Cerebellar nuclear complex (tissue), 1 donor: ENCODE measurements around the gene PASD1.
"Not testable (repeated sequence)": the region's sequence is repeated elsewhere in the genome, so short reads cannot be mapped to it uniquely, and the experiment has no call there.

ENCODE experiments used
- DNase-seq, 2 experiments: peaks; one replicate each; lab custom pipeline; 2025; lab: John Stamatoyannopoulos, UW

The PASD1 gene

DNA sequence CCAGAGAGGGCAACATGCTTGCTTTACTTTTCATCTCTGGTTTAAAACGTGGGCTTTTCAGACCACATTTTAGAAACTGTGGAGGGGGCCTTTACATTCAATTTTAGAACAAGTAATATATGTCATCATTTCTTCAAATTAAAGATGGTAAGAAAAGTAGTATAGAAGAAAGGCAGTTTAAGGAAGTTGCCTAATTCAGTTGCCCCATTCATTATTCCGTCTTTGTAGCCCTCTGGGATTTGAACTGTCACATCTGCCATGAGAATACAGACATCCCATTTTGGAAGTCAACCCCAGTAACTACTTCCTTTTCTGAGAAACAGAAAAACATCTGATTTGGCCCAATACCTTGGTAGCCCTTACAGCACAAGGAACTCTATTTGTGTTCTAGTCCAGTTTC is 61.2 kb downstream of the PASD1 start:
- DNase-seq: no peak

- no peak for DNase-seq
These were observed 68.3 kb downstream of the PASD1 start for GRCh38 chrX:151631822-151632221.

DNA sequence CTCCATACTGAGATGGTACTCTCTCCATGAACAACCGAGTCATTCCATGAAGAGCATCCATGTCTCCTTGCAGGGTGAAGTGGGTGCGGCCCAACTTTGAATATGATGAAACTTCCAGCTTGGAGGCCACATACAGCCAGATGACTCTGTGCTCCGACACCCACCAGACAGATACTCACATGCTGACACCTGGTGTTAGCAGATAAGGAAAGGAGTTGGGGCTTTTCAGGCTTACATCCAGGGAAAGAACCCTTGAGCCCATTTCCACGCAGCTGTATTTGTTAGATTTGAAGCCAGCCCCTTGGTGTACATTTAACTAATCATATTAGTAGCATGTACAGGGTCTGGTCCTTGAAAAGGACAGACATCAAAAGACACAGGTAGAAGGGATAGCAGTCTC is 69.7 kb downstream of the PASD1 start:
- DNase-seq: no peak

GRCh38 chrX:151634937-151635336 is 71.5 kb downstream of the PASD1 start:
- DNase-seq: no peak

- DNase-seq: no peak
These were observed 78.1 kb downstream of the PASD1 start for GRCh38 chrX:151641564-151641963.

GRCh38 chrX:151675121-151675746 is 111.8 kb downstream of the PASD1 start:
- DNase-seq: no peak

- no peak for DNase-seq
These were observed 112.7 kb downstream of the PASD1 start for GRCh38 chrX:151676196-151676595.

DNA sequence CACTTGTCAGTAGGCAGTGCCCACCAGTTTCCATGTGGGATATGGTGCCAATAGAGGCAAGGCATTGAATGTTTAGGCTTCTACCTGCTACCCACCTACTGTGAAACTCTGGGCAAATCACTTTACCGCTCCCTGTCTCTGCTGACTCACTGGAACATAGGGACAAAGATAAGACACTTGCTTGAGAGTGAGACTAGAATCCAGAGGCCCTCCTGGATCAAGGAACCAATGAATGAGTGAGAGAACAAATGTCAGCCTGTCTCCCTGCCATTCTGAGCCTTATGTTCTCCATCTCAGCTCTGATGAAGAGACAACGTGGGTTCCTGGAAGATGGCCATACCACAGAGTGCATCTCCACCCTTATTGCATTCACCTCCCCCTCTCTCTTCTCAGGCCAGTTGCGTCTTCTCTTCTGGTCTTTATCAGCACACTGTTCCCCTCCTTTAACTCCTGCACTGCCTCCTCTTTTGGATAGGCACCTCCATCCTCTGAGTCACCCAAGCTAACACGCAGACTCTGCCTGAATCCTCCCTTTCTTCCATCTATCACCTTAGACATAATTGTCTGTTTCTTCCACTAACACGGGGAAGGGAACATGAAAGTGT is 116.4 kb downstream of the PASD1 start:
- no peak for DNase-seq

- no peak for DNase-seq
These were observed 117.3 kb downstream of the PASD1 start for GRCh38 chrX:151680805-151681204.

GRCh38 chrX:151687635-151688034 is 124.2 kb downstream of the PASD1 start:
- no peak for DNase-seq

DNA sequence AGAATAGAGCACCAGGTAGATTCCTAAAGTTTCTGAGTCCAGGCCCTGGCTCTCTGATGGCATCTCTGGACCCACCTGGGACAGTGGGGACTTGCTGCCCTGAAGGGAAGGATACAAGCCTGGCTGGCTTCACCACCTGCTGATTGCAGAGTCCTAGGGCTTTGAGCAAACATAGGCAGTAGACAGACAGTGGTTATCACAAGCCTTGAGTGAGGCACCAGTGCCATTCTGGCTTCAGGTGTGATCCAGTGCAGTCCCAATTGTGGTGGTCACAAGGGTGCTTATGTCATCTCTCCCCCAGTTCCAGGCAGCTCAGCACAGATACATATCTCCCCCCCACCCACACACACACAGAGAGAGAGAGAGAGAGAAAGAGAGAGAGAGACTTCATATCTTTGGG is 125.2 kb downstream of the PASD1 start:
- DNase-seq: no peak

DNA sequence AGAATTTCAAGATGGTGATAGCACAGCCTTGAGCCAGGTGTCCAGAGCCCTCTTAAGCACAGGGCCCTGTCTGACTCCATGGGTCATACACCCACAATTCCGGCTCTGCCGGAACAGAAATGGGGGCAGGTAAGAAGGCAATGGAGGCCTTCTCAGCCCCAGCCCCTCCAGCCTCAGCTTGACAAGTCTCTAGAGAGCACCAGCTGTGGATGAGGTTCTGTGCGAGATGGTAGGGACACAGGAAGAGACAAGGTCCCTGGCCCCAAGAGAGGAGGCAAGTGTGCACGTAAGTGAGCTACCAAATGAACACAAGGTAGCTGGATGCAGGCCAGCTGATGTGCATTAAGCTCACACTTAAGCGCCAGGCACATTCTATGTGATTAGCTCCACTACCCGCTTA is 129.3 kb downstream of the PASD1 start:
- no peak for DNase-seq

DNA sequence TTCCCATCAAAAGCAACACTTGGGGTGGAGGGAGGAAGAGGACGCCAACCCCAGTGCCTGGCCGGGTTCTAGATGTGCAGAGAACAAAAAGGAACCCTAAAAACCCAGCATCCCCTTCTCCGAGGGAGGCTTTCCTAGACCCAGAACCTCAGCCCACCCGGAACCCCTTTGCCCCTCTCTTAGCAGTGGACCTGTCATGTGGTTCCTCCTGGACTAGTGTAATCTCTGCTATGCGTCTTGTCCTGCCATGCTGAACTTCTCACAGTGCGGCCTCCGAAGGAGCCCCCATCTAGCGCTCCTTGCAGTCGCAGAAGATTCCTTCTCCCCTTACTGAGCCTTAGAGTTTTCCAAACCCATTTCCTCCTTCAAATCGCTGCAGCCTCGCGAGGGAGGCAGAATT is 130.6 kb downstream of the PASD1 start:
- no peak for DNase-seq

DNA sequence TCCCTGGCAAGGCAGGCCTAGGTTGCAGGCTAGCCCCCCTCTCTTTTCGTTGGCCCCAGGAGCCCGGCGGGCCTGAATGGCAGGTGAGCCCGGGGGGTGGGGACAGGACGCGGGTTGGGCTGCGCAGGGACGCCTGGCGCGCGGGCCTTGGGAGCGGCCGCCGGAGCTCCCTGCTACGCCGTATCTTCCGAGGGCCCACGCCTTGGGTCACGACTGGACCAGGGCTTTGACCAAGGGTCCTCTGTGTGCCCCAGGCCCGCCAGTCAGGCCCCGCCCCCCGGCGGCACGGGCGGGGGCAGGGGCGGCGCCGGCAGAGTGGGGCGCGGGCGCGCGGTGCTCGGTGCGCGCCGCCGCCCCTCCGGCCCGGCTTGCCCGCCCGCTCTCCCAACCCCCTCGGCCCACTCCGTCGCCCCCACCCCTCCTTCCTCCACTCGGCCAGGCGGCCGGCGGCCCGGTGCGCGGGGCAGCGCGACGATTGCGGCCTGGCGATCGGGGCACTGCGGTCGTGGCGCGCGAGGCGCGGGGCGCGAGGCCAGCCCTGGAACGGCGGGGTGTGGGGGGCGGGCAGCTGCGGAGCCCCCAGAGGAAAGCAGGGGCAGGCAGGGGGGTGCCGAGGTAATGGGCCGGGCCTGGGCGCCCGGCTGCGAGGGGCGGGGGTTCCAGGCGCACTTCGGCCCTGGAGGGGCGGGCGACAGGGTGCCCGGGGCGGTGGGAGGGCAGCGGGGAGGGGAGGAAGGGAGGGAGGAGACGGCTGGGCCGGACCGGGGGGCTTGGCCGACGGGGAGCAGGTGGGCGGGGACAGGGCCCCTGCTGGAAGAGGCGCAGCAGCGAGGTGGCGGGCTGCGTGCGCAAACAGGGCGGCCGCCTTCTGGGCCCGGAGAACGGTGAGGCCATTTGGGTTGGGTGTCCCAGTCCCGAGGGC is 131.4 kb downstream of the PASD1 start, which contains the start of gene PRRG3:
Gene PRRG3, plus strand, starts transcription at position 798 of the 922 bp plus-strand sequence. CDS start 3,357 bp downstream, outside the sequence.
- DNase-seq: no peak

DNA sequence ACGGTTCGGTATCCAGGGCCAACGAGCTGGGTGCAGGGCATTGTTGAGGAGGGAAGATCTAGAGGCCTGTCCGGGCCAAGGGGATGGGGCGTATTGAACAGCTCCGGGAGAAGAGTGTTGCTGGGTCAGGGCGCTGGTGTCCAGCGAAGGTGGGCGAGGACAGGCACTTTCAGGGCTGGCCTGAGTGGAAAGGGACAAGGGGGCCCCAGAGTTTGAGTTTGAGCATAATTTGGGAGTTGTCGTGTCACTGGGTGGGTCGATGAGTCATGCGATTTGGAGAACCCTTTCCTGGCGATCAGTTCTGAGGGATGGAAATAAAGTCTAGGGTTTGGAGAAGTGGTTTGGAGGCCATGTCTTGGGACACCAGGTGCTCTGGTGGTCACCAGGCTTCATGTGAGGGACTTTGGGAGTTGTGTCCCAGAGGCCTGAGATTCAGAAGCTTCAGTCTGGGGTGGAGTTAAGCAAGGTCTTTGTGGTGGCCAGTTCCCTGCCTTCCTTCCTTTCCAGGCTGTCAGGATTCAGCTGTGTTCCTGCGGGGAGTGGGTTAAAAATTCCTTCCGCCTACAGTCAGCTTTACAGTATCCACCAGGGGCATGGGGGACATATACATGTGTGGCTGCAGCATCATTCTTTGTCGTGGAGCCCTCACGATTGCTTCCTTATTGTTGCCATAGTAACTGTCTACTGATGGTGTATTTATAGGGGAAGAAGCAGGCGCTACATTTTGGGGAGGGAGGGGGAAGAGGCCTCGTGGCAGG is 132.3 kb downstream of the PASD1 start:
- DNase-seq: no peak

- DNase-seq: not testable (repeated sequence)
These were observed 133.6 kb downstream of the PASD1 start for GRCh38 chrX:151697082-151697481.

GRCh38 chrX:151697522-151697921 is 134.0 kb downstream of the PASD1 start:
- no peak for DNase-seq

GRCh38 chrX:151698485-151698884 is 135.0 kb downstream of the PASD1 start:
- no peak for DNase-seq

- no peak for DNase-seq
These were observed 136.3 kb downstream of the PASD1 start for GRCh38 chrX:151699746-151700145.

DNA sequence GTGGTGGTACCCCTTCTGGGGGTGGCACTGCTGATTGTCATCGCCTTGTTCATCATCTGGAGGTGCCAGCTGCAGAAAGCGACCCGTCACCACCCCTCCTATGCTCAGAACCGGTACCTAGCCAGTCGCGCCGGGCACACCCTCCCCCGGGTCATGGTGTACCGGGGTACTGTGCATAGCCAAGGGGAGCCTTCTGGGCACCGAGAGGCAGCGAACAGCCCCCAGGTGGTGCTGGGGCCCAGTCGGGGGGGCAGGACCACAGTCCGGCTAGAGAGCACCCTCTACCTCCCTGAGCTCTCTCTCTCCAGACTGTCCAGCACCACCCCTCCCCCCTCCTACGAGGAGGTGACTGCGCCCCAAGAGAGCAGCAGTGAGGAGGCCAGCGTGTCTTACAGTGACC is 137.1 kb downstream of the PASD1 start:
- DNase-seq: no peak

DNA sequence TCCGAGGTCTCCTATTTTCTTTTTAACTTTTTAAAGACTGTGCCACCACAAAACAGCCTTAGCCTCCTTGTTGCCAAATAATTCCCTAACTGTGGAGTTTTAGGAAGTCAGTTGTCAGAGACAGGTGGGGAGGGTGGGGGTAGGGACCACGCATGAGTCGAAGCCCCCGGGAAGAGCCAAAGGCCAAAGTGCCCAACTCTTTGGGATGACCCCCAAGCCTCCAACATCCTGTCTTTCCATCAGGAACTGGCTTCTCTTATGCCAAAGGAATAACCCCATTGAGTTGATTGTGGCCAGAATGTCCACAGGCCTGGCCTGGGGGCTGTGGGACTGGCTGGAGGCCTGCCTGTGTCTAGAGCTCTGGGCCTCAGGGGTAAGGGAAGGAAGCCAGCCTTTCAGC is 137.6 kb downstream of the PASD1 start:
- DNase-seq: no peak

- DNase-seq: no peak
These were observed 138.1 kb downstream of the PASD1 start for GRCh38 chrX:151701531-151701930.
